OCI-LY7 (cell line): ENCODE results near the gene TMEM43. TPM values are rescaled to one million over a fixed set of nuclear protein-coding genes. Genes with fewer than 3 reads are reported as not detected.

ENCODE experiments used
- BruUV-seq: library from RNA; stranded (reverse); fragments of 400-500 nt; replicated peaks from 2 replicates; lab custom pipeline; 2021; lab: Mats Ljungman, UMichigan
- CTCF ChIA-PET: fragments of 300-600 bp; sonication (Branson Sonifier 250); formaldehyde crosslinking; loops from one replicate; lab custom pipeline; 2022; ENCODE audit warnings: antibody characterized with exemption; ENCODE audit not compliant: unreplicated experiment; lab: Charles Lee
- POLR2A ChIA-PET: fragments of 300-600 bp; sonication (Branson Sonifier 250); formaldehyde crosslinking; loops from one replicate; lab custom pipeline; 2022; ENCODE audit warnings: antibody characterized with exemption; lab: Charles Lee
- DNase-seq: peaks from one replicate; pipeline ENCODE4 v3.0.0-alpha.2; 2015; ENCODE audit warnings: low spot score
- H2AFZ ChIP-seq: fragments of 200-600 bp; sonication (generic), shearing (Covaris generic); 2 replicates; pipeline ENCODE4 v1.6.1; 2014; ENCODE audit warnings: mild to moderate bottlenecking, antibody characterized with exemption, low read length, moderate library complexity
- H3K27ac ChIP-seq: fragments of 200-600 bp; sonication (generic); 2 replicates; pipeline ENCODE4 v1.5.1; 2014; ENCODE audit warnings: mixed run types, low read depth, mild to moderate bottlenecking, moderate library complexity, low read length, inconsistent platforms; ENCODE audit not compliant: poor library complexity, severe bottlenecking
- H3K36me3 ChIP-seq: fragments of 200-600 bp; sonication (generic); 2 replicates; pipeline ENCODE4 v1.6.1; 2014; ENCODE audit warnings: mild to moderate bottlenecking, antibody characterized with exemption, low read length, moderate library complexity, mixed read lengths; ENCODE audit not compliant: insufficient read depth
- H3K4me1 ChIP-seq: fragments of 200-600 bp; sonication (generic); 2 replicates; pipeline ENCODE4 v1.5.1; 2014; ENCODE audit warnings: mild to moderate bottlenecking, low read length; ENCODE audit not compliant: insufficient read depth, poor library complexity, severe bottlenecking
- H3K4me2 ChIP-seq: fragments of 200-600 bp; sonication (generic); 2 replicates; pipeline ENCODE4 v1.6.1; 2014; ENCODE audit warnings: mild to moderate bottlenecking, low read length
- H3K4me3 ChIP-seq: fragments of 200-600 bp; sonication (generic); 2 replicates; pipeline ENCODE4 v1.5.1; 2014; ENCODE audit warnings: mild to moderate bottlenecking, low read depth, low read length; ENCODE audit not compliant: poor library complexity, severe bottlenecking
- H3K79me2 ChIP-seq: fragments of 200-600 bp; sonication (generic); 2 replicates; pipeline ENCODE4 v1.6.1; 2016; ENCODE audit warnings: low read depth, mild to moderate bottlenecking, low read length, moderate library complexity, mixed read lengths; ENCODE audit not compliant: insufficient read depth
- H3K9me2 ChIP-seq: fragments of 200-600 bp; sonication (generic); 2 replicates; pipeline ENCODE4 v1.6.1; 2016; ENCODE audit warnings: mild to moderate bottlenecking, low read length, mixed read lengths; ENCODE audit not compliant: insufficient read depth
- H3K9me3 ChIP-seq: fragments of 200-600 bp; sonication (generic); 2 replicates; pipeline ENCODE4 v1.6.1; 2014; ENCODE audit warnings: mild to moderate bottlenecking, mixed run types, low read length, mixed read lengths
- H4K20me1 ChIP-seq: fragments of 200-600 bp; sonication (generic); 2 replicates; pipeline ENCODE4 v1.6.1; 2014; ENCODE audit warnings: mild to moderate bottlenecking, antibody characterized with exemption, low read length, moderate library complexity, mixed read lengths; ENCODE audit not compliant: insufficient read depth
- CTCF ChIP-seq: fragments of 200-600 bp; sonication (generic); conservative IDR thresholded peaks from 2 replicates; pipeline ENCODE4 v1.5.1; 2014; ENCODE audit warnings: mild to moderate bottlenecking, antibody characterized with exemption, low read length, moderate library complexity, mixed read lengths
- EZH2phosphoT487 ChIP-seq: fragments of 200-600 bp; sonication (generic); IDR thresholded peaks from 2 replicates; pipeline ENCODE4 v1.6.1; 2018; ENCODE audit warnings: low read depth, borderline replicate concordance, mild to moderate bottlenecking, mixed run types, antibody characterized with exemption, low read length, moderate library complexity, mixed read lengths
- intact Hi-C: fragments of 100-400 bp; cut with micrococcal nuclease; formaldehyde crosslinking; loops from one replicate; pipeline ENCODE4 v1.10.0; 2022; ENCODE audit not compliant: unreplicated experiment
- total RNA-seq, 2 experiments: library from RNA; depleted of rRNA in 1 of 2; stranded (reverse); fragments of >200 nt in 1 of 2; shearing (Covaris generic) in 1 of 2; gene quantifications; 2 replicates each; pipeline ENCODE4 v1.2.3, GENCODE V29; 2014 to 2022

Gene TMEM43
- total RNA-seq, 2 experiments from 2014 or later, result 19.7 to 22.2 TPM

GRCh38 chr3:14141602-14142341, 16.9 kb downstream of the TMEM43 start:
- BruUV-seq, result no TSS peak
- DNase-seq, result no peak
- POLR2A ChIA-PET, result interaction anchor here (0.5 to 1.8 kb wide), 2 partner anchors 17 to 19 kb away, joined by 3 to 5 read pairs; partner anchors contain the start of genes CHCHD4 and TMEM43
- no peaks in the 10 kb centered on the region for H3K9me2 ChIP-seq
- peaks cover 25% of the 10 kb centered on the region for H3K36me3 ChIP-seq
- CTCF ChIA-PET, result no interaction called here
- H4K20me1 ChIP-seq, result 0 out of 2 replicates have a peak, but pooled peaks cover 3% of the 10 kb centered on the region
- no peak overlapping the region for H2AFZ ChIP-seq
- no peak overlapping the region for H3K4me3 ChIP-seq
- no peaks in the 10 kb centered on the region for H3K4me1 ChIP-seq
- no peak overlapping the region for H3K4me2 ChIP-seq
- intact Hi-C loops, result no loop called here
- H3K27ac ChIP-seq, result no peak overlapping the region
- H3K79me2 ChIP-seq, result no peaks in the 10 kb centered on the region
- TF ChIP-seq CTCF (no peak), EZH2phosphoT487 (no peak)
- H3K9me3 ChIP-seq, result no peaks in the 10 kb centered on the region

- Histone ChIP-seq H3K4me3 (no peak overlapping the region), H4K20me1 (0 out of 2 replicates have a peak, but pooled peaks cover 3% of the 10 kb centered on the region), H3K36me3 (peaks cover 33% of the 10 kb centered on the region), H3K9me3 (no peaks in the 10 kb centered on the region), H3K4me2 (no peak overlapping the region), H3K4me1 (no peaks in the 10 kb centered on the region), H2AFZ (no peak overlapping the region), H3K79me2 (no peaks in the 10 kb centered on the region), H3K9me2 (no peaks in the 10 kb centered on the region), H3K27ac (no peak overlapping the region)
- CTCF ChIA-PET, result no interaction called here
- DNase-seq, result no peak
- TSS peak; percentile 81 for BruUV-seq
- POLR2A ChIA-PET, result interaction anchor here (1.1 to 1.8 kb wide), 2 partner anchors 18 to 28 kb away, joined by 3 to 5 read pairs; partner anchors contain the start of genes CHCHD4 and TMEM43
- TF ChIP-seq CTCF, result no peak
- no peak for TF ChIP-seq EZH2phosphoT487
- intact Hi-C loops, result no loop called here
Observed at GRCh38 chr3:14142567-14143270, 17.9 kb downstream of the TMEM43 start.
